Measurements from ENCODE around the gene NUTF2. TPM values are rescaled to one million over a fixed set of nuclear protein-coding genes. Genes with fewer than 3 reads are reported as not detected.
A peak's percentile ranks its signal among the peaks of the same experiment; 100 is the strongest.

Gene NUTF2
- total and polyA plus RNA-seq, 10 of the 15 experiments (the other 5 are each of a cell fraction or from before 2014, with no cell fraction given) = 116 to 342 (median 202) TPM

DNA sequence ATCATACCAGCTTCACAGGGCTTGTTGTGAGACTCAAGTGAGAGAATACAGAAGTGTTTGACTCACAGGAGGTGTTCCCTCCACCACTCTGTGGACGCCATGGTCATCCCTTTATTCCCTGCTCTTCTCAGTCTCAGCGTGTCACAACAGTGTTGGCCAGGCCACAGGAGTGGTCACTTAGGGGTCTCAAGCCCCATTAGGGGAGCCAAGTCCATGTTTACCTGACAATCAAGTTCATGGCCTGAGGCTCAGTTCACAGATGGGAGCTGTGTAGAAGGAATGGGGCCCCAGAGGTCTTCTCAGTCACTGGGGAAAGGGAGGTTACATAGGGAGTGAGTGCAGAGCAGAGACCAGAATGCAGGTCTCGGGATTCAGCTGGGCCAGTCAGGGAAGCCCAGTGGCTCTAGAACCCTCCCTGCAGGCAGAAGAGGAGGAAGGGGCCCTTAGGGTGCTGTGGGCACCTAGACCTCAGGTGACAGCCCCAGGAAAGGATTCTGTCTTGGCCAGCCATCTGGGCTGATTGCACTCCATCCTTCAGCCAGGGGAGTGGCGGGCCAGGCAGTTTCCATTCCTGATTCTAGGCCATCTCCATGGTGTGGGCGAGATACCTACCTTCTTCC, 10.3 kb downstream of the NUTF2 start (continued):
- TF ChIP-seq, protein P1, sequence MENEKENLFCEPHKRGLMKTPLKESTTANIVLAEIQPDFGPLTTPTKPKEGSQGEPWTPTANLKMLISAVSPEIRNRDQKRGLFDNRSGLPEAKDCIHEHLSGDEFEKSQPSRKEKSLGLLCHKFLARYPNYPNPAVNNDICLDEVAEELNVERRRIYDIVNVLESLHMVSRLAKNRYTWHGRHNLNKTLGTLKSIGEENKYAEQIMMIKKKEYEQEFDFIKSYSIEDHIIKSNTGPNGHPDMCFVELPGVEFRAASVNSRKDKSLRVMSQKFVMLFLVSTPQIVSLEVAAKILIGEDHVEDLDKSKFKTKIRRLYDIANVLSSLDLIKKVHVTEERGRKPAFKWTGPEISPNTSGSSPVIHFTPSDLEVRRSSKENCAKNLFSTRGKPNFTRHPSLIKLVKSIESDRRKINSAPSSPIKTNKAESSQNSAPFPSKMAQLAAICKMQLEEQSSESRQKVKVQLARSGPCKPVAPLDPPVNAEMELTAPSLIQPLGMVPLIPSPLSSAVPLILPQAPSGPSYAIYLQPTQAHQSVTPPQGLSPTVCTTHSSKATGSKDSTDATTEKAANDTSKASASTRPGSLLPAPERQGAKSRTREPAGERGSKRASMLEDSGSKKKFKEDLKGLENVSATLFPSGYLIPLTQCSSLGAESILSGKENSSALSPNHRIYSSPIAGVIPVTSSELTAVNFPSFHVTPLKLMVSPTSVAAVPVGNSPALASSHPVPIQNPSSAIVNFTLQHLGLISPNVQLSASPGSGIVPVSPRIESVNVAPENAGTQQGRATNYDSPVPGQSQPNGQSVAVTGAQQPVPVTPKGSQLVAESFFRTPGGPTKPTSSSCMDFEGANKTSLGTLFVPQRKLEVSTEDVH (IDR thresholded peaks at IDR 0.05; ENCODE audit: low read depth, partially characterized antibody) = no peak
- no peak for TF ChIP-seq NFIC (IDR thresholded peaks at IDR 0.05; ENCODE audit: low read depth, low read length)

DNA sequence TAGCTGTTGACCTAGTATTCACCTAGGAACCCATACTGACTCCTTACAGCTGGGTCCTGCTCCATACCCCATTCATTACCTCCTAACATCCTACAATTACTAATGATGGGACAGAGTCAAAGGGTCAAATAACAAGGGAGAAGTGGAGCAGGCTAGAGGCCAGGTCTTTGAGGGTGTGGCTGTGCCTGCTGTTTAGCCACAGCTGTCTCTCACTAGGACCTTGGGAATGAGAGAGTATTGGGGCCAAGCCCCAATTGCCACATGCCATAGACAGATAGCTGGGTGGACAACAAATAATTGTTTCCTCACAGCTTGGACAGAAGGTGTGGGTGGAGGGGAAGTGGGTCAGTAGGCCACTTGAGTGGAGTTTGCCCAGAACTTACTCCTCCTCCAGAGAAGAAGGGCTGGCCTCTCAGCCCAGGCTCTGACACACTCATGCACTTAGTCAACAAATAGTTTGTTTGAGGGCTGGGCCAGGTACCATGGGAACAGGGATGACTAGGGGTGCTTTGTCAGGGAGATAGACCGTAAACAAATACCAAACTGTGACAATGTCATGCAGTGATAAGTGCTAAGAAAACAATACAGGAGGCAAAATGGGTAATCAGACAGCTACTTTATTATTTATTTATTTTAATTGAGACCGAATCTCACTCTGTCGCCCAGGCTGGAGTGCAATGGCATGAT, 11.0 kb downstream of the NUTF2 start:
- intact Hi-C loops (cut with micrococcal nuclease; ENCODE audit: unreplicated experiment) (no loop called here), in situ Hi-C loops (cut with MboI) (no loop called here)
- FAIRE-seq = no peak
- ChIA-PET CTCF (interaction anchor here (1.6 kb wide), 1 partner anchor 42 kb away, joined by 8 read pairs; no protein-coding TSS in a partner anchor), POLR2A (interaction anchor here (0.8 to 1.0 kb wide), 2 partner anchors 10 to 13 kb away, joined by 3 read pairs; no protein-coding TSS in a partner anchor), SMC1A (ENCODE audit: uncharacterized antibody, unreplicated experiment) (interaction anchor here (1.2 kb wide), 1 partner anchor 11 kb away, joined by 3 read pairs; the partner anchor contains the start of gene NUTF2), RAD21 (ENCODE audit: unreplicated experiment) (no interaction called here)
- peaks cover 60% of the 10 kb centered on the region for H3K79me2 ChIP-seq (ENCODE audit: control insufficient read depth, insufficient read depth, low read length)
- peak; percentile 73 for ATAC-seq
- no peak overlapping the region for H2AFZ ChIP-seq (ENCODE audit: control insufficient read depth, low read depth, low read length)
- H3K9me3 ChIP-seq (replicated peaks; ENCODE audit: control insufficient read depth, insufficient read depth, low read length) = no peaks in the 10 kb centered on the region
- WGBS (ENCODE audit: insufficient coverage, insufficient replicate concordance, low lambda C conversion rate, missing lambda C conversion rate) = 78% methylated on average over 3 of the region's 3 CpGs
- no peak for DNase-seq (ENCODE audit: low read depth, low spot score)
- H3K36me3 ChIP-seq (ENCODE audit: control insufficient read depth in 2 of 2, insufficient read depth in 2 of 2, low read length in 1 of 2) = peaks cover 6 to 7% of the 10 kb centered on the region in 2 experiments; a peak in 3 of 4 replicates
- no peak overlapping the region for H3K9ac ChIP-seq (ENCODE audit: control insufficient read depth, insufficient read depth, low read length)
- no peak overlapping the region for H3K27ac ChIP-seq (ENCODE audit: control insufficient read depth, insufficient read depth)
- H3K4me2 ChIP-seq (ENCODE audit: control insufficient read depth, insufficient read depth) = no peak overlapping the region
- no peak overlapping the region for H3K4me3 ChIP-seq
- no peaks in the 10 kb centered on the region for H3K27me3 ChIP-seq (replicated peaks in 1 of 2; ENCODE audit: control insufficient read depth in 2 of 2, insufficient read depth in 2 of 2, low read length in 1 of 2)
- BruUV-seq (replicated peaks) = no TSS peak
- no peak for TF ChIP-seq POLR2AphosphoS5 (IDR thresholded peaks at IDR 0.05; ENCODE audit: low read length)
- 0 out of 2 replicates have a peak, but pooled peaks have one; percentile 15 for TF ChIP-seq SPI1 (IDR thresholded peaks at IDR 0.05; ENCODE audit: borderline replicate concordance, insufficient read depth, low read depth, low read length)
- 0 out of 2 replicates have a peak, but pooled peaks cover 4% of the 10 kb centered on the region for H4K20me1 ChIP-seq (ENCODE audit: control insufficient read depth, insufficient read depth)
- H3K4me1 ChIP-seq (ENCODE audit: control insufficient read depth, insufficient read depth, low read length) = no peaks in the 10 kb centered on the region

Measured in GM12878 (cell line).